Fibroblast of skin of left quadriceps (primary cell): ENCODE results near the gene SS18L1.

Source experiments
- DNase-seq, 2 experiments: peaks; one replicate each; pipeline ENCODE4 v3.0.0-alpha.2; 2013; ENCODE audit warnings: low read depth in 2 of 2

The SS18L1 gene

GRCh38 chr20:62155428-62156253, 12.1 kb downstream of the SS18L1 start:
- DNase-seq, result no peak

- no peak for DNase-seq
These were observed 12.6 kb downstream of the SS18L1 start for GRCh38 chr20:62156254-62156556.

GRCh38 chr20:62156592-62157386, 13.2 kb downstream of the SS18L1 start:
- DNase-seq, result no peak

GRCh38 chr20:62157387-62158087, 14.0 kb downstream of the SS18L1 start:
- no peak for DNase-seq

GRCh38 chr20:62158088-62158400, 14.5 kb downstream of the SS18L1 start:
- DNase-seq, result no peak

- no peak for DNase-seq
These were observed 15.0 kb downstream of the SS18L1 start for GRCh38 chr20:62158541-62158940.

GRCh38 chr20:62159052-62159451, 15.5 kb downstream of the SS18L1 start:
- no peak for DNase-seq

- DNase-seq, result no peak
These were observed 16.3 kb downstream of the SS18L1 start for GRCh38 chr20:62159839-62160238.

GRCh38 chr20:62160253-62160652, 16.7 kb downstream of the SS18L1 start:
- DNase-seq, result no peak

GRCh38 chr20:62160876-62161275, 17.3 kb downstream of the SS18L1 start:
- DNase-seq, result no peak

GRCh38 chr20:62161347-62161746, 17.8 kb downstream of the SS18L1 start:
- no peak for DNase-seq

- no peak for DNase-seq
These were observed 19.4 kb downstream of the SS18L1 start for GRCh38 chr20:62162765-62163484.

- no peak for DNase-seq
These were observed 19.9 kb downstream of the SS18L1 start for GRCh38 chr20:62163485-62163865.

GRCh38 chr20:62163986-62164762, 20.6 kb downstream of the SS18L1 start:
- no peak for DNase-seq

GRCh38 chr20:62164879-62165761, 21.6 kb downstream of the SS18L1 start:
- DNase-seq, result no peak

- no peak for DNase-seq
These were observed 22.3 kb downstream of the SS18L1 start for GRCh38 chr20:62165762-62166399.

- DNase-seq, result no peak
These were observed 23.9 kb downstream of the SS18L1 start for GRCh38 chr20:62167474-62167873.

- no peak for DNase-seq
These were observed 24.5 kb downstream of the SS18L1 start for GRCh38 chr20:62168061-62168460.

GRCh38 chr20:62168890-62169435, 25.4 kb downstream of the SS18L1 start:
- DNase-seq, result no peak

- DNase-seq, result no peak
These were observed 27.0 kb downstream of the SS18L1 start for GRCh38 chr20:62170536-62170935.
